ENCODE data around the gene DOK7.
"Not testable (repeated sequence)": the region's sequence is repeated elsewhere in the genome, so short reads cannot be mapped to it uniquely, and the experiment has no call there.

DOK7 gene

DNA sequence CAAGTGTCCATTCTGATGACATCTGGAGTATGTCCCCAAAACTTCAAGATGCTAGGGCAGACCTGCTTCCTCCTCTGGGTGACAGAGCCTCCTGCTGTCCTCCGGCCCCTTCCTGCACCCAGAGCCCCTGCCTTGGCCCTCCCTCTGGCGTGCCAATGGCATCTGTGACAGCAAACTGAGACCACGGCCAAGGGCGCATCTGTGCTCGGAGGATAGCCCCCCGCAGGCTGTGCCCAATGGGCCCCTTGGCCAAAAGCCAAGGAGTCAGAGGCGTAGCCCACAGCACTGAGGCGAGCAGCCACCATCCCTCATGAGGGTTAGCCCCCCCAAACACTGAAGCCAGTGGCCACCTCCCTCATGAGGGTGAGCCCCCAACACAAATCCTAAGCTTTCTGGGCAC, 61.2 kb downstream of the DOK7 start:
- no peak for DNase-seq

DNA sequence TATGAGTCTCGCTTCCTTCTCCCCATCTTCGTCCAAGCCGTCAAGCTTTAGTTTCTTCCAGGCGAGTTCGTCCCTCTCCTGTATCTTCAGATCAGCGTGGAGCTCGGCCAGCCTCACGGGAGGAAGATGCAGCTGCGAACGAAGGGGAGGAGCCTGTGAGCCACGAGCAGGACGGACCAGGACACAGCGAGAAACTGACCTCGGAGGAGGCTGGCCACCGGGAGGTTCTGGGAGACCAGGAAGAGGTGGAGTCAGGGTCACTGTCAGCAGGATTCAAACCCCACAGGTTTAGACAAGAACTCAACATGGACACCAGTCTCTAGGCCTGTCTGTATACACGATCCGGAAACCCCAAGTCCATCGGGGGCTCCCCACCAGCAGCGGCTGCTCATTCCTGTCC, 61.8 kb downstream of the DOK7 start:
- no peak for DNase-seq

DNA sequence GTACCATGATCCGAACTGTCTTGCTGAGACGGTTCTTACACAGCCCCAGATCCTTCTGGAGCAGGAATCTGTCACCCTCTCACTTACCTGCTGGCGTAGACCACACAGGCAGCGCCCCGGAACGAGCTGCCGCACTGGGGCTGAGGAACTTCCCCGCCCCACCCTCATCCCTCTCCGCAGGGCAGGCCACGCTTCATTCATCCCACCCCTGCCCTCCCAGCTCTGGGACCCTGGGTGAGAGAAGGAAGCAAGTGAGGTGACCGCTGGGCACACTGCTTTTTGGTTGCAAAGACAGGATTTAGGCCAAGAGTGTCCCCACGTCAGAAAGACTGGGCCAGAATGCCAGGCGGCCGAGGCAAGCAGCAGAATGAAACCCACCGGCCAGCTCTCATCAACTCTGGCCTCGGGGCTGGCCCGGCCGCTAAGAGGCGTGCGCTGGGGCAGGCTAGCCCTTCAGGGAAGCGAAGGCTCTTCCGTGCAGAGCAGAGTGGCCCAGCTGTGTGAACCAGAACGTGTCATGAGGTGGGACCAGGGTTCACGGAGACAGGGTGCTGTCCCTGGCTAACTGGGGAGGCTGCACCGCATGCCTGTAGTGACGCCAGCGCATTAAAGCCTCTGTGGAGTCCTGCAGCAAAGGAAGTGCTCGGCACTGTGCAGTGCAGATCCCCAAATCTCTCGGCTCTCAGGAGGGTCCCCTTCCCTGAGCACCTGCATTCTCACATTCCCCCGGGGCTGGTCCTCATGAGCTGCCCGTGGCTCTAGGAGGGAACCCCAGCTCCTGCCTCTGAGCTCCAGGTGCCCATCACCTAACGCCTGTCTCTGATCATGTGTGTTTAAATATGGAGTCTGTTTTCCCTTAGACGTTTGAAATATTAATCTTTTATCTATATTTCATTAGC, 62.7 kb downstream of the DOK7 start:
- no peak for DNase-seq

DNA sequence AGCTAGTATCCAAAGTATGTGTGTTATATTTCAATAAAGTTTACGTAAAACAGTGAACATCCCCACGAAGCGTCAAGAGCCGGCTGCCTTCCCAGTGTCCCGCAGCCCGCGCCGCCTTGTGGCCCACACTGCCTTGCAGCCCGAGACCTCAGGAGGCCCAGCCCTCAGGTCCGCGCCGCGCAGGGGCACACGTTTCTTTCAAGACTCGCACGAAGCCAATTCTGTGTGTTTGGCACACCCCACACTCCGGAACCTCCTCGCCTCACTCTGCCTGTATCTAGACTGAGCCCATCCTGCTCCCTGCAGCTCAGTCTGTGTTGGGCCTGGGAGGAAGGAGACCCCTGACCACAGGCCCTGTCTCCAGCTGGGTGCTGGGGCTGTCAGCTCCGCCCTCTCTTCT, 63.4 kb downstream of the DOK7 start:
- DNase-seq: no peak

DNA sequence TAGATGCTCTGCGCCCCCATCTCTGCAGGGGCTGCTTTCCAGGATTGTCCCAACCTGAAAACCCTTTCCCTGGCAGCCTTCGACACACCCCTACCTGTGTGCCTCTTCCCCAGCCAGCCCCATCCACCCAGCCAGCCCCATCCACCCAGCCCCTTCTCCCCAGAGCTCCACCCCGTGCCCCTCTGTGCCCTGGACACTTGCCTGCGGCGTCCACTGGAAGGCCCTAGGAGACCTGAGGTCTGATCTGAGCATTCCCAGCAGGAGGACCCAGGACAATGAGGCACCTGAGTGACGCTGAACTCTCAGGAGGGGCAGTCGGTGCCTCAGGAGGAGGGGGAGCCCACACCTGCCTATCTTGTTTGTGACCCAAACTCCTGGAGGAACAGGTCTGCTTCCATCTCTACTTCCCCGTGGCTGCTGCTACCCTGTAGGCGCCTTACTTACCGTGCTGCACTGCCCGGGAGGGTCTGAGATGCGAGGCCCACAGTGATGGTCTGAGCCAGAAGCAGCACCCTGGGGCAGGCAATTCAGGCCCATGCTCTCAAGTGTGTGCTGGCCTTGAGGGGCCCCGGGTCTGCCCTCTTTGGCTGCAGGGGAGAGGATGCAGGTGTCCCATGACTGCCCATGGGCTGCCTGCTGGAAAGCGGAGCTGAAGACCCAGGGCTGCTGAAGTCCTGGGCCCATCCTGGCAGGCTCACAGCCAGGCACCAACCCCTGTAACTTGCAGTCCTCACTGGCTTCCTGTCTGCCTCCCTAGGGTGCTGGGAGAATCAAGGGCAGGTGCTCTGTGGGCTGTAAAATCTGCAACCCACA, 64.2 kb downstream of the DOK7 start:
- no peak for DNase-seq

DNA sequence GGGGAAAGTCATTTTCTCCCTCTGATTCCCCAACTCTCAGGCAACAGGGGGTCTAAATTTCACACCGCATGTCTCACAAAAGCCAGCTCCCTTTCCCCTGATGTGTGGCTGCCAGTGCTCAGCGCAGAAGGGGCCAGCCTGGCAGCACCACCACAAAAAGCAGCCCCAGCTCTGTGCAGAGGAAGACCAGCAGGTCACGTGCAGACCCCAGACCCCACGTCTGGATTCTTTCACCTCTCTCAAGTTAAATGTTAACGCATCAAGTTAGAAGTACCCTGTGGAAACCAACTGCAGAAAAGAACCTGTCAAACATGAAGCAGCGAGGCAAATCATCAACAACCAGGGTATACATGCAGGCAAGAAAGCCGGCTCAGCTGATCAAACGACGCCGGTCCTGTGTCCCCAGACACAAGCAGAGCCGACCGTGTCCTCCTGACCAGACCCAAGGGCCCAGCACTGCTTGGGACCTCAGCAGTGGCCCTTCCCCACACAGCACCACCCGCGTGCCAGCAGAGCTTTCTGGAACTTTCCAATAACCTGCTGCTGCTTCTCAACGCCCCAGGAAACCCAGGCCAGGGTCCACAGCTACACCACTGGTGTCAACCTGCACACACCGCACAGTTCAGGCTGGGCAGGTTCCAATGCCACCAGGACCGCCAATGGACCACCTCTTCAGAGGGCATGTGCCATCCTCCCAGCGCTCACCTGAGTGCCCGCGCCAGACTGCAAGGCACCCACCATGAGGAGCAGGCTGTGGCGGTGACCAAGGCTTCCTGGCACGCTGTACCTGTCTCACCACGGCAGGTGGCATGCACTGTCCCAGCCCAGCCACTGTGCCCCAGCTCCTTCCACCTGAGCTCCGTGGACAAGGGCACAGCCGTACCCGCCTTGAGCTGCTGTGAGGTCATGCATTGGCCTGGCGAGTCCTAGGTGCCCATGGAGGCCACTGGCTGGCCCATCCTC, 65.1 kb downstream of the DOK7 start:
- DNase-seq: no peak

DNA sequence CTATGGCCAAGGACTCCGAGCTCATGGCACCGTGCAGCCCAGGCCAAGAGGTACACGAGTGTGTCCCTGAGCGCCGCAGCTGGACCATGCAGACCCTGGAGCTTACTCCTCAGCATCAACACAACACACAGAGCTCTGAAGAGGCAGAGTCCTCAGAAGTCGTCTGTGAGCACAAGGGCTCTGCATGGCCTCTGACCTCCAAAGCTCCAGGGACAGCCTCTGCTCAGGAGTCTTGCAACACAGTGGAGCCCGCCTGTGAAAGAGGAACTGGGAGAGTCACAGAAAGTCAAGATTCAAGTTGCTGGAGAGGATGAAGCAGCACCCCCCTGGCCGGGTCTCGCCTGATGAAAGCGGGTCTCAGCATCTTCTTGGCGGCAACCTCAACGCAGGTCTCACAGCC, 66.3 kb downstream of the DOK7 start:
- DNase-seq: no peak

DNA sequence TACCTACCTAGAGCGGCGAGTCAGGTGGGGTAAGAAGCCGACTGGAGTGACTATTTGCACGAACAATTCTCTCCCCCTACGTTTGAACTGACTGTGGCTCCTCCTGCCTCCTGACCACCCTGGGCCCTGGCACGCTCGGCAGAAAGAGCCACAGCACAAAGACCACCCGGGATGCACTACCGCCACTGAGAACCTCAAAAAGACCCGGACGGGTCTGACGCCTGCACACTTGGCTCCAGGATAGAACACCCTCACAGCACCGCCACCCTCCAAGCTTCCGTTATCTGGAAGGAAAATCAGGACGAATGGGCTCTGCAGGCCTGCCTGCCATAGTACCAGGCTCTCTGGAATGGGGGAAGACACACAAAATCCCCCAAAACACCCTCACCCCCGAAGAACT, 66.9 kb downstream of the DOK7 start:
- no peak for DNase-seq

DNA sequence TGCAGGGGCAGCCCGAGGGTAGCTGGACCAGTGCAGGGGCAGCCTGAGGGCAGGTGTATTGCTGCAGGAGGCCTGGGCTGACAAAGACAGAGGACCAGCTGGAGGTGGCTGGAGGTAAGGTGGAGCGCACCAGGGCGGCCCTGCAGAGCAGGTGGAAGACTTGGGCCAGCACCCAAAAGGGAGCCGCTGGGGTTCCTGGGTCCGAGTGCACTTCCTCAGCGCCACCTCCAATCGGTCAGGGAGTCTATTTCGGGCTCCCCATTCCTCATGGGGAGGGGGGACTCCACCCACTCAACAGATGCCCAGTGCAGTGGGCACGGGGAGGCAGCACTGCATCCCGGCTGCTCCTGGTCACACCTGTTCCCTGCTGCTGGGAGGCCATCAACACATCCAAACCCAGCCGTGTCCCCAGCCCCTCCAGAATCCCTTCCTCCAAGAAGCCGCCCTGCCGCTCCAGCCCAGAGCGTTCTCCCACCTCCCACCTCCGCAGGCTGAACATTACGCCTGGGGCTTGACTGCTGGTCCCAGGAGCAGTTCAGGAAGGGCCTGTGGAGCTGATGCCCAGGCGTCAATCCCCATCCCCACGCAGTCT, 67.7 kb downstream of the DOK7 start:
- DNase-seq: no peak

DNA sequence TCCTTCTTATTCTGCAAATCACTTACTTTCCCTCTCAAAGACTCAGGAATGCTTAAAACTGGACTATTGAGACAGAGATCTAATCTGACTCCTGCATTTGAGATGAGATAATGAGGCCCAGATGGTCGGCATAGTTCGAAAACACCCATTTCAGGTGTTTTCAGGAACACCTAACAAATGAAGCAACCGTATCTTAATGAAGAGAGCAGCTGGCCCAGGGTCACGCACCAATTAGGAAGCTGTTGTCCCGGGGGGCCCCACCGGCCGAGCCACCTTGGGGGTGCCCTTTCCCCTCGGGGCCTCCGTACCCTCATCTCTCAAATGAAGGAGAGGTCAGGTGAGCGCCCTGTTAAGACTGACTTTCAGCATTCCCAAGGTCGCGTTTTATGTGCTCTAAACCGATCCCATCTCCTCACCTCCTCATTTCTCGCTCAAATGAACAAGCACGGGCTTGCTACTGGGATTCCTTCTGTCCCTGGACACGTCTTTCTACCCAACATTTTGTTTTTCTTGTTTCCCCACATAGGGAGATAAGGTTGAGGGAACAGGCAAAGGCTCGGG, 68.3 kb downstream of the DOK7 start:
- DNase-seq: no peak

DNA sequence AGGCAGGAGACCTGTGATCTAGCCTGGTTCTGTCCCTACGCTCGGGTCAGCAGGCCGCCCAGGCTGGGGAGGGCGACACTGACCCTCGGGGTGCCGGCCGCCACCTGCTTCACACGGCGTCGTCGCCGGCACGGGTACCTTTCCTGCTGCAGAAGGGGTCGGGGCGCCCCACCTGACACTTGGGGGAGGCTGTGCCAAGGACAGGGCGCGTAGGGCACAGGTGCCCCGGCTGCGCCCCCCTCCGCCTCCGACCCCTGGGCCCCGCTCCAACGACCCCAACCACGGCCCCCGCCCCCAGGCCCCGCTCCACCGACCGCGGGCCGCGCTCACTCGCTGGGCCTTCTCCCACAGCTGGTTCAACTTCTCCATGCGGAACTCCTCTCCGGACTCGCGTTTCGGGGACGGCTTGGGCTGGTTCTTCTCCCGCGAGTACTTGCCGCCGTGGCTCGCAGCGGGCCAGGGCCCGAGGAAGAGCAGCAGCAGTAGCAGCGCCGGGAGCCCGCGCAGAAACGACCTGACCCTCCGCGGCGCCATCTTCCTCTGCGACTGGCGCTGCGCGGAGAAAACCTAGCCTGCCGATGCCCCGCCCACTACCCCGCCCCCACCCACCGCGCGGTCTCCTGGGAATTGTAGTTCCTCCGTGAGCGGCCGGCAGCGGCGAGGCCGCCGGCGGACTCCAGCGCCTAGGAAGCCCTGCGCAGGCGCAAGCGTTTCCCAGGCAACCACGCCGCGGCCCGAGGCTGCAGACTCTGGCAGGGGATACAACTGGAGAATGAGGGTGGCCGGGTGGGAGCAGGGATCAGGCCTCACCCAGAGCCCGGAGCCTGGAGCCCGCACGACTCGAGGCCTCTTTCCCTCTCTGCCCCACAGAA, 69.0 kb downstream of the DOK7 start, which contains the start of gene LRPAP1:
Gene LRPAP1 (minus strand): TSS at position 544 of the 872 bp plus-strand sequence. CDS start 10 bp downstream, at position 534.
- DNase-seq: peak; percentile 76 to 89 (median 86)

DNA sequence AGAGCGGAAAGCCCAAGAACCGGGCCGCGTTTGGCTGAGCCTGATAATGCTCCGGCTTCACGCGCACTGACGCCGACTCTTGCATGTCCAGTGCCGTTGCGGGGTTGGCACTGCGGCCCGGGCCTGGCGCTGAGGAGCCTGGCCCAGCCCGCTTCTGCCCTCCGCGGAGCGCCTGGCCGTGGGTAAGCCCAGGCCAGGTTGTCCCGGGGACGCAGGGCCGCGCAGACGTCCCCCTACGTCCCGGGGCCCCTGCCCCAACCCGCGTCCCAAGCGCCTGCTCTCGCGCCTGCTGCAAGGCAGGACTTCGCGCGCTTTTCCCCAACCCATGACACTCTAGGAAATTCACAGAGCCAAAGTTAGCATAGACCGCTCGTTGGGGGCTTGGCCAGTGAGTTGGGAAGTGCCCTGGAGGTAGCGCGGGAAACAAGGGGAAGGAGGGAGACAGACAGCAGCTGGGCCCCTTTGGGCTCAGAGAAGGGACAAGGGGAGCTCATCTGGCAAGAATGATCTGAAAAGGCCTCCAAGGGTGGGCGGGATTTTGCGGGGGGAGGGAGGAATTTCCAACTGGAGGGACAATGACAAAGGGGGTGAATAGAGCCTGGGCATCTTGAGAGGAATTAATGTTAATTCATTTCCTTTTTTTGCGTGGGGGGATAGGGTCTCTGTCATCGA, 69.8 kb downstream of the DOK7 start:
- DNase-seq: no peak

DNA sequence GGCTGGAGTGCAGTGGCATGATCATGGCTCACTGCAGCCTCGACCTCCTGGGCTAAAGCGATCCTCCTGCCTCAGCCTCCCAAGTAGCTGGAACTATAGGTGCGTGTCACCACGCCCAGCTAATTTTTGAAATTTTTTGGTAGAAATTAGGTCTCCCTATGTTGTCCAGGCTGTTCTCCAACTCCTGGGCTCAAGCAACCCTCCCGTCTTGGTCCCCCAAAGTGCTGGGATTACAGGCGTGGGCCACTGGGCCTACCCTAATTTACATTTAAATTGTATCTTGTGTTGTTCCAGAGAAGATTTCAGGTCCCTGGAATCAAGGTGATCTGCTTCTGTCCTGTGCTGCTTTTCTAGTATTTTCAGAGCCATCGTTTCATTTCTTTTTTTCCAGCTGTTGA, 70.3 kb downstream of the DOK7 start:
- DNase-seq: no peak

DNA sequence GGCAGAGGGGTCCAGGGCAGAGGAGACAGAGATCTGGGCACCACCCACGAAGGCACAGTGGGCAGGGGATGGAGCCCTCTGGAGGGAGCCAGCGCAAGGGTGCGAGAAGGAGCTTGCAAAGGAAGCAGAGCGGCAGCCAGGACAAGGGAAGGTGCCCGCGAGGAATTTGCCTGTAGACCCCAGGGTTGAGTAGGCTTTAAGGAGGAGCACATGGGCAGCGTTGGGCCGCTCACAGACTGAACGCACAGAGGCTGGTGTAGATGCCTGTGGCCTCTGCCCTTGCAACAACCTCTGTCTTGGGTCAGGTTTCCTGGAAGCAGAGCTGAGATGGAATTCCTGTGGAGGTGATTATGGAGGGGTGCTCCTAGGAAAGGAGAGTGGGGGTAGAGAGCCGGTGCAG, 72.7 kb downstream of the DOK7 start:
- not testable (repeated sequence) for DNase-seq

DNA sequence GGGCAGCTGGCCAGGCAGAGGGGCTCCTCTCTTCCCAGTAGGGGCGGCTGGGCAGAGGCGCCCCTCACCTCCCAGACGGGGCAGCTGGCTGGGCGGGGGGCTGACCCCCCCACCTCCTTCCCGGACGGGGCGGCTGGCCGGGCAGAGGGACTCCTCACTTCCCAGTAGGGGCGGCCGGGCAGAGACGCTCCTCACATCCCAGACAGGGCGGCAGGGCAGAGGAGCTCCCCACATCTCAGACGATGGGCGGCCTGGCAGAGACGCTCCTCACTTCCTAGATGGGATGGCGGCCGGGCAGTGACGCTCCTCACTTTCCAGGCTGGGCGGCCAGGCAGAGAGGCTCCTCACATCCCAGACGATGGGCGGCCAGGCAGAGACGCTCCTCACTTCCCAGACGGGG, 75.8 kb downstream of the DOK7 start:
- not testable (repeated sequence) for DNase-seq

DNA sequence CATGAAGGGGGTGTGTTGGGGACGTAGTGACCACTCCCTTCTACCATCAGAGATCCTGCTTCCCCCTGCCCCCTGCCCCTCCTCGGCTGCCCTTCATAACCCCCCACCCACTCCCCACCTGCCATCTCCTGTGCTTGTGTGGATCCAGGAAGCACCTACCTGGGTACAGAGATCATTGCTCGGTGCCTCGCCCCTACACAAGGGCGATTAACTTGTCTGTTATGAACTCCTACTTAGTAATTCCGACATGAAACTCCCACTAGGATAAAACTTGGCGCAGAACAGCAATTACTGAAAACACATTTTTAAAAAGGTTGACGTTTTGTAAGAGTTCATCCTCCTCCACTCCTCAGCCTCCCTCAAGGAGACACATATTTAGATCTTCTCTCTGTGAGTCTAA, 80.3 kb downstream of the DOK7 start:
- DNase-seq: not testable (repeated sequence)
